Ammon's horn (tissue), 1 donor: Measurements from ENCODE around the gene AKAP13.
"Not testable (repeated sequence)": the region's sequence is repeated elsewhere in the genome, so short reads cannot be mapped to it uniquely, and the experiment has no call there.

Source experiments
- DNase-seq: peaks from one replicate; pipeline ENCODE4 v3.0.0-alpha.2; 2016; ENCODE audit warnings: low spot score

Gene AKAP13

DNA sequence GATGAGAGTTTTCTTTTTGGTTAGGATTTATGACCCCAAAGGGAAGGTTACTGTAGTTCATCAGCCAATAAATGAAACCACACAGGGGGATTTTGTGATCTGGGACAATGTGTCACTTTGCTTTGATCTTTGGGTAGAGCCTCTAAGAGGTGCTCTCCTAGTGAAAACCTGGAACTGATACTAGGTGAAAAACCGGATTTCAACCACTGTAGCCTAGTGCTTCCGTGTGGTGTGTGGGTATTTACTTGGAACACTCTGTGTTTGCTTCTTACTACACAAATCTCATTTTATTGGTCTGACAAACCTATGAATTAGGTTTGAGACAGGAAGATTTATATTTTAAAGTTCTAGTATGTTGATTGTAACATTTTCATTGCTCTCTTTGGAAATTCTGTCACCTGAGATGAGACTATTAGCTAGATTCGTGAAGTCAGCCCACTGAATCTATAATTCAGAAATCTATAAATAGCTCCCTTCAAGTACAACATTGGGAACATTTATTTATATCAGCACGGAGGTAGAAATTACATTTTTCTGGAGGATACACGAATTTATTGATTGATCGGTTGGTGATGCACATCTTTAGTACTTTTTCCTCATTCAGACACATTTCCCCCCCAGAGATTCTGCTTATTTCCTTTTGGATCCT lies 119.8 kb downstream of the AKAP13 start:
- no peak for DNase-seq

DNA sequence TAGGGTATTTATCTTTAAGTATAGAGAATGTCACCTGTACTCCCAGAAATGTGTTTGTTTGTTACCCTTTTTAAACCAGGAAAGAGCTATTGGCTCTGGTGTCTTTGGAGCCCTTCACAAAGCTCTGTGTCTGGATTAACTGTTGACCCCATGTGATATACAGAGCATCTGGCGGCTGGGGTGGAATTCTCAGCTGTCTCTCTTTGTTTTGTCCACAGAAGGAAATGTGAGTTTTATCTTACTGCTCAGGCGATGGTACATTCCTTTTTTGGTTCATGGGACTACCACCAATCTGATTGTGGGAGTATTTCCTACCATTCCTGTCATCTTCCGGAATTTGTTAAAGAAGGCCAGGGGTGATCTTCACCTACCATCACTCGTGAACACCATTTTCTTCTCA lies 120.3 kb downstream of the AKAP13 start:
- no peak for DNase-seq

DNA sequence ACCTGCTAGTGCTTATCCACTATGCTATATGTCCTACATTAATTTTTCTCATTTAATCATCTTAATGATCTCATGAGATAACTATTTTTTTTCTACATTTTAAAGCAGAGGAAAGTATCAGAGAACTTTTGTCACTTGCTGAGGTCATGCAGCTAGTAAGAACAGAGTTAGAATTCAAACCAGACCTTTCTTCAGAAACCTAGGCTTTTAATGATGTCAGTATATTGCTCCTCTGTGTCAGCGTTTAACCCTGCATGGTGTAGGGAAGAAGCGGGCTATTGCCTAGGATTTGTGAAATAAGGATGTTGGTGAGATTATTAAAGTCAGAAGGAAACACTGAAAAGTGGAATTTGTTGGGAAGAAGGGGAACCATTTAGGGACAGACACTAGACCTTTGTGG lies 121.2 kb downstream of the AKAP13 start:
- no peak for DNase-seq

DNA sequence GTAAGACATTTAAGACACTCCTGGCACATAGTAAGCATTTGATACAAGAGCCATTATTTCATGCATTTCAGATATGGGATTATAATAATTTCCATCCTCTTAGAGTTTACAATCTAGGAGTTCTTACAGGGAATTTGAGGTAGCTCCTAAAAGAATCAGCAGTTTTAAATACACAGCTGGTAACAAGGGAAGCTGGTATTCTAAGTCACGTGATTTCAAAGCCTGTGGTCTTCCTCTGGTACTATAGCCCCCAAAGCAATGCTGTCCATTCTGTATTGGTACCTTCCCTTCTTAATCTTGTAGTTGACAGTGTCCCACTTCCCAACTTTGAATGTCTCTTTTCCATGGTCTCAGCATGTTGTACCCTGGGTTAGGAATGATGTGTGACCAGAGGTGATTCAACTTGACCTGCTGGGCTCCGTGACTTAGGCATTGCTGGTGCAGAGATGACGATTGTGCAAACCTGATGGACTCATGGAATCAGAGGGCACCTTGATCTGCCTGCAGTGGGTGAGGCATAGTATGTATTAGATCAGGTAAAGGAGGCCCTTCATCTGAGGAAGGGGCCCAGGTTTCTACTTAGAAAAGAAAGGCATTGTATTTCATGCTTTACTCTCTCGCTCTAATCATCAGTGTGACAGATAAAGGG lies 122.9 kb downstream of the AKAP13 start:
- DNase-seq = no peak

DNA sequence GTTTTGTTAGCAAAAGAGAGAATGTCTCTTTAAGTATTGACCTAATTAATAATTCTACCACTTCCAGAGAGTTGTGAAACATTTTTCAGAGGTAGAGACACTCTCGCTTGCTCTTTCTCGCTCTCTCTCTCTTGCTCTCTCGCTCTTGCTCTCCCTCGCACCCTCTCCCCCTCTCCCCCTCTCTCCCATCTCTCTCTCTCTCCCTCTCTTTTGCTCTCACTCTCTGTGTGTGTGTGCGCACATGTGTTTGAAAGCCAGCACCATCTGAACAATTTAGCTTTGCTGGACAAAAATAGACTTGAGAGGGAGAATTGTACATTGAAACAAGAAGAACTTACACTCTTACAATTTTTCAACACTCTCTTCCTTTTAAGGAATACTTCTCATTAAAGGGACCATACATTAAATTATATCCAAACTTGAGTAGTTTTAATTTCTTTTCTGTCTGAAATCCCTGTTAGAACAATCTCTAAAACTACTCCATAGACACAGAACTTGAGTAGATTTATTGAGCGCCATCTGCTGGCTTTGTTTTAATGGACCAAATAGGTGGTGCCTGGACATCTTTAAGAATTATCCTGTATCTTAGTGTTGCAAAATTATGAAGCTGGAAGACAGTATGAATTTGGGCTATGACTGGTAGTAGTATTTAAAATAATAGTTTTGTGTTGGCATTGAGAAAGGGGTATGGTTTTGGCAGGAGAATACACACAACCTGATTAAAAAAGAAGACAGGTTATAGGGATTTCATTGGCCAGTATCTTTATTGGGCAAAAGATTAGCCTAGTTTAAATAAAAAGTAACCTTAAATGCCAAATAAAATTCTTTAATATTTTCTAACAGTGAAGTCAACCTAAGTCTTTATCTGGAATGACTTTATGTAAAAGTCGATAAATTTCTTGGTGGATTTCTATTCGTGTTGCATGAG lies 124.6 kb downstream of the AKAP13 start:
- peak; percentile 62 for DNase-seq

DNA sequence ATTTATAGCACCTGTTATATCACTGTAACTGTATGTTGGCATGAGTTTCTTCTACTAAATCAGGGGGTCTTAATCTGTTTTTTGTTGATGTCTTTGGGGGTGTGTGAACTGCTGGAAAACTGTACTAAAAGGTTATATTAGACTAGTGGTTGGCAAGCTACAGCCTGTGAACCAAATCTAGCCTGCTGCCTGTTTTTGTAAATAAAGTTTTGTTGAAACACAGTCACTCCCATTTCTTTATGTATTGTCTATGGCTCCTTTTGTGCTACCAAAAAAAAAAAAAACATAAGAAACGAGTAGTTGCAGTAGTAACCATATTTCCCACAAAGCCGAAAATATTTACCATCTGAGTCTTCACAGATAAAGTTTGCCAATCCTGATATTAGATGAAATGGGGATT lies 126.7 kb downstream of the AKAP13 start:
- DNase-seq = no peak

DNA sequence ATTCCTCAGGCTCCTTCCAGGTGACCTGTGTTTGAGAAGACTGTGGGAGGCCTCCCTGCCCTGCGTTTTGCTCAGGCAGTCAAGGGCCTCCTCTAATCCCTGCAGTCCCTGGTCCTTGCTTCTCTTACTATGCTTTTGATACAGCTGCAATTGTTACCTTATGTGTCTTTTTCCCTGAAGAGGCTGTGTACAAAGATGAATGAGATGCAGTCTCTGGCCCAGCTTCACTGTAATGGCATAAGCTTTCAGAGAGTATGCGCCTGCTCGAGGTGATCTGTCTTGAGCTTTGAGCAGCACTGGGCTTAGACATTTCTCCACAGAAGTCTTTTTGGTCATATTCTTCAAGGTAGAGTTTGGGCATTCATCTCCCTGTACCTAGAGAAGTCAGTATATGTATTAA lies 129.6 kb downstream of the AKAP13 start:
- DNase-seq = no peak

DNA sequence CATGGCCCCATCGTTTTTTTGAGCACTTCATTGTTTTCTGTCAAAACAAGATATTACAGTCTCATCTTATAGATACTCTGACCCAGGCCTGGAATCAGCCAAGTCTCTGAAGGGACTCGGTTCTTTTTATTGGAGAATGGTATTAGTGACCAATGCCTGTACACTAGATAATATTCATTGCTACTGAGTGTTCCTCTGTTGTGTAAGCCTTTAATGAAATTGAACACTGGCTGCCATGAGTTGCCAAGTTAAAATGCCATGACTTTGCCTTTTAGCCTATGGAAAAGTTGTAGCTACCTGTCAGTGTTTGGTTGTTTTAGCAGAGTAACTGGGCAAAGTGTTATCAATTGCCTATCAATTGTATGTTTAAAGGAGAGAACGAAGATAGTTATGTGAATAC lies 134.0 kb downstream of the AKAP13 start:
- DNase-seq = no peak

DNA sequence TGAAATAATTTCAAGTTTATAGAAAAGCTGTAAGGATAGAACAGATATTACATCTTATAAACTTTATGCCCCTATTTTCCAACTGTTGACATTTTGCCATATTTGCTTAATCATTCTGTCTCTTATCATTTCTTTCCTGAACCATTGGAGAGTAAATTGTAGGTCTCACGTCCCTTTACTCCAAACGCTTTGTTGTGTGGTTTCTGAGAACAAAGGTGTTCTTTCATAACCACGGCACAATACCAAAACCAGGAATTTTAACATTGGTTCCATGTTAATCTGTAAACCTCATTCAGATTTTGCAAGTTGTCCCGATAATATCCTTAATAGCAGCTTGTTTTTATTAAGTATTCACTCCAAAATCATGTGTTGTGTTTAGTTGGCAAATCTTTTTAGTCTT lies 134.8 kb downstream of the AKAP13 start:
- DNase-seq = no peak

DNA sequence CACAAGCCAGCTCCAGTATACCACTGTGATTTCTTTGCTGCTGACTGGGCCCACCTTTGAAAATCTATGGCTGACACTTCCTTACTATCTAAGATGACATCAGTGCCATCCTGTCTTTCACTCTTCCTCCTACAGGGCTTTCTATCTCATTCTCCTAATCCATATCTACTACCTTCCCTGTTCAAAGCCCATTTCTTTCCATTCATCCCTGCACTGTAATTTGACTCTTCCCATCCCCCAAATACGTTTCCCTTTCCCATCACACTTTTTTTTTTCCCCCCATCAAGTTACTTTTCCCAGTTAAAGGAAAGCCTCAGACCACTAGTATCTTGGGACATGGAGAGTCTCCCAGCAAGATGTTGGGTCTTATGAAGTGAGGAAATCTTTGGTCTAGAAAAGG lies 136.7 kb downstream of the AKAP13 start:
- DNase-seq = no peak

DNA sequence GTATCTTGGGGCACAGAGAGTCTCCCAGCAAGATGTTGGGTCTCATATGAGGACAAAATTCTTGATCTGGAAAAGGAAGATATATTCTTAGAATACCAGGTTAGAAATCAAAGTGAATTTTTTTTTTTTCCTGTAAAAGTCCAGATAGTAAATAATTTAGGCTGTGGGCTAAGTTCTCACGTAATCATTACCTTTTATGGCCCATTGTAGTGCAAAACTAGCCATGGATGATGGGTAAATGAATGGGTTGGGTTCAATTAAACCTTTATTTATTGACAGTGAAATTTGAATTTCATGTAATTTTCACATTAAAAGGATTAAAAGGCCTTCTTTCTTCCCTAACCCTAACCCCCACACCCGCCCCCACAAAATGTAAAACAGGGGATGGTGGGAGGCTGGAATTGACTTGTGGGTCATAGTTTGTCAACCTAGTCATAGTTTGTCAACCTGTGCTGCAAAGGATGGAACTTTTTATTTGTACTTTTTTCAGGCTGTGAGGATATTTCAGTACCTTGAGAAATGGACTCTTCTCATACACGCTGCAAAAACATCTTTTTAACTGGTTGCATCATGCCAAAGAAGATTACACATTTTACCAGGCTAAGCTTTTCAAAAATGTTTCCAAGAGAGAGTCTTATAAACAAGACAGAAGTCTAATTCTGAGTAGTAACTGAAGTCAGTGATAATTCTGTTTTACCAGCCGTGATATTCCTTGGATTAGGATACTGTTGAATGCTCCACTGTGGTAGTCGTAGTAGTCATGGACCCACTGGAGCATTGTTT lies 138.8 kb downstream of the AKAP13 start:
- DNase-seq = no peak

DNA sequence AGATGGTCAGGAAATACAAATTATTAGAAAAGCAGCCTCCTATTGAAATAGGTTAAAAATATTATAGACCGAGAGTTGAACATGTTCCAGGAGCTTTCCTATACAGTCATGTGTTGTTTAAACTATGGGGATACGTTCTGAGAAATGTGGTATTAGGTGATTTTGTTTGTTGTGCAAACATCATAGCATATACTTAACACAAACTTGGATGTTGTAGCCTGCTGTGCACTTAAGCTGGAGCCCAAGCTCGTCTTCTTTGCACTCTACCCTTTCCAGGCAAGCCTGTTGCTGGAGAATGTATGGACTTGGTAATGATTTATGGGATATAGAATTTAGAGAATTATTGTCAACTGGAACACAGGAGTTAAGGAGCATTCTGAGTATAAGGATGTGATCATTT lies 140.2 kb downstream of the AKAP13 start:
- no peak for DNase-seq

DNA sequence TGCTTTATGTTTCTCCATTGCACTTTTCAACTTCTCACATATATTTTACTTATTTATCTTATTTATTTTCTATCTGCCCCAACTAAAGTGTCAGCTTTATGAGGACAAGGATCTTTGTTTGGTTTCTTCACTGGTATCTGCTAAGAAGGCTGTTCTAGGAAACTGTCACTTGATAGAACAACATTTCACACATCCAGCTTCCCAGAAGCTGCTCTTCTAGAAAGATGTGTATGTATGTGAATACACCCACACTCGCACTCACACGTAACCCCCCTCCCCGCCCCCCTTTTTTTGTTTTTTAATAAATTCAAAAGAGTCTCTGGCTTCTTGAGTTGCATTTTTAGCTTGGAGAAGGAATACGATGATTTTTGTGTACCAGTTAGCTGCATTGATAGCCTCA lies 143.1 kb downstream of the AKAP13 start:
- DNase-seq = no peak

DNA sequence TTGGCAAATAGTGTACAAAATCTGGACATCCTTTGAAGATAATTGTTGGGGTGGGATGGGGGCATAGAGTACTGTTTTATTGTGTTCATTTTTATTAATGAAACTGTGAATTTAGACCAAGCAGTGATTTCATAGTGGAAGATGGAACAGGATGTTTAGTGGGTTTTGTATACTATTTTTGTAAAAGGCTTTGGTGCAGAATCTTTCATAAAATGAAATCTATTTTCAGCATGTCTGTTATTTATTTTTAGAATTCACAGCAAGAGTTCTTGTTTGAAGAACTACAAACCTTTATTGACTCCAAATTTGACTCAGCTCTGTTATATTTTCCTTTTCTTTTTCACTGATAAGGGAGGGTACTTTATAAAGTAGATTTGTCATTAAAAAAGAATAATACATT lies 145.4 kb downstream of the AKAP13 start:
- DNase-seq = no peak

DNA sequence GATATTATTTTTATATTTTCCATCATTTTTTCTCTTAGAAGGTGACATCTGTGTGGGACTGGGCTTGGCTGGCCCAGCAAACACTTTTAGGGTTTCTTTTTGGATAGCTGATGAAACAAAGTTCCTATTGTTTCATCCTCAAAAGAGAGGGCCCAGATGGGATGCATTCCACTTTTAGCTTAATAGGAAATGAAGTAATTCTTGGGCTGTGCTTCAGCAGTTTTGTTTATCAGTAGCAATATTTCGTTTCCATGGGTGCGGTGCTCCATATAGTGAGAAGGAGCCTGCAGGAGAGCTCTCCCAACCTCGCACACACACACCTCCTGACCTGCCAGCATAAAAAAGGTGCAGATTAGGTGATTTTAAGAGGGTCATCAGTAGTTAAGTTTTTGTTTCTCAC lies 147.5 kb downstream of the AKAP13 start:
- no peak for DNase-seq

DNA sequence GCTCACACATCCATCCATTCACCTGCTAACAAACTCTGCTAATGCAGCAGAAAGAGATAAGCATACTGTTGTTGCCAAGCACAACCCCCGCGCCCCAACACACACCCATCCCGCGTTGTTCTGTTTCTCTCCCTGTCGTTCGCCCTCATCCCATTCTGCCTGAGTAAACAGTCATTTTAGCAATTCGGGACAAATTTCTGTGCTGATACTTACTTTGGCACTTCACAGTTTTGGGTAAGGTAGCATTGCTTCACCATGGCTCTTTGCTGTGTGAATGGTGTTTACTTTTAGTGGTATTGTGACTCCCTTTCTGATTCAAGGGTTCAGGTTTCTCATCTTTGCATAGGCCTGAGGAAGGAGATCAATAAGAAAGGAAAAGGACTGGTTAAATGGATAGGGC lies 149.7 kb downstream of the AKAP13 start:
- DNase-seq = no peak

DNA sequence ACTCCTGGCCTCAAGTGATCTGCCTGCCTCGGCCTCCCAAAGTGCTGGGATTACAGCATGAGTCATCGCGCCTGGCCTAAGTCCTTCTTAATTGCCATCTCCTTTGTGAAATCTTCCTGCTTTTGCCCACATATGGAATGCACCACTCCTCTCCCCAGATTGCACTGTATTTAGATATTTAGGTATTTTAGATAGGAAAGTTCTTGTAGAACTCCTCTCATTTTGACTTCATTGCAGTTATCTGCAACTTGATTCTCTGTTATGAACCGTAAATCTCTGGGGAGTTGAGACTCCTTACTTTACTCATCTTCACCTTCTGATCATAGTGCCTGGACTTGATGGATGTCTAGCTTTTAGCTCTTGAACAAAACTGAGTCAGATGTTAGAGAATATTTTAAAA lies 150.7 kb downstream of the AKAP13 start:
- DNase-seq = no peak

DNA sequence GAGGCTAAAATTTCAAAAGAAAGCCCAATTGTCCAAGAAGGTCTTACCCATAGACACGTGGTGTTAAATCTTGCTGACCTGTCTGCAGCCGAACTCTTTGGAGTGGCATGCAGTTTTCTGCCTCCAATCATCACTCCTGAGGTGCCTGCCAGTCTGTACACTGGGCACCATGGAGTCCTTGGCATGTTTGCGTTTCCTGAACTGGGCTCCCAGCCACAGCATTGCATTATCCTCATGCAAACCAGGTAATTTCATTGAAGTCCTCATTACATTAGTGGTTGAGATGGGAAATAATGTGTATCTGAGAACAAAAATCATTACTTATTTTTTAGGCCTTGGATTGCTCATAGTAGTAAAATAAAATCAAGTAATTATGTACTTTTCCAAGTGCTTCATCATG lies 152.3 kb downstream of the AKAP13 start:
- DNase-seq = no peak

DNA sequence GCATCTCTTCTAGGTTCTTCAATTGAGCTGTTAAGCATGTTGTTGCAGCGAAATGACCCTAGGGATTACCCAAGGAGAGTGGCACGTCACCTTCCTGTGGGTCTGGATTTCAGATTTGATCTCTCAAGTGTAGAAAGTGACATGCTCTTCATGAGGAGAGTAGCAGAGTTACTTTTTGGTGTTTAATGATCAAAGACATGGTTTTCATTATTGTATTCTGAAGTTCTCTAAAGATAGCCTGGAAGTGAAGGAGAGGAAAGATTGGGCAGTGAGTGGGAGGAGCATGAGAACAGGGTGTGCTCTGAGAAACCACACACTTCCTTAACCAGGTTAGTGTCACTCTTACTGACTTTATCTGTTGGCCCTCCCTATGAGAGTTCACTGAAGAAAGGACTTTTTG lies 153.6 kb downstream of the AKAP13 start:
- DNase-seq = peak; percentile 49

DNA sequence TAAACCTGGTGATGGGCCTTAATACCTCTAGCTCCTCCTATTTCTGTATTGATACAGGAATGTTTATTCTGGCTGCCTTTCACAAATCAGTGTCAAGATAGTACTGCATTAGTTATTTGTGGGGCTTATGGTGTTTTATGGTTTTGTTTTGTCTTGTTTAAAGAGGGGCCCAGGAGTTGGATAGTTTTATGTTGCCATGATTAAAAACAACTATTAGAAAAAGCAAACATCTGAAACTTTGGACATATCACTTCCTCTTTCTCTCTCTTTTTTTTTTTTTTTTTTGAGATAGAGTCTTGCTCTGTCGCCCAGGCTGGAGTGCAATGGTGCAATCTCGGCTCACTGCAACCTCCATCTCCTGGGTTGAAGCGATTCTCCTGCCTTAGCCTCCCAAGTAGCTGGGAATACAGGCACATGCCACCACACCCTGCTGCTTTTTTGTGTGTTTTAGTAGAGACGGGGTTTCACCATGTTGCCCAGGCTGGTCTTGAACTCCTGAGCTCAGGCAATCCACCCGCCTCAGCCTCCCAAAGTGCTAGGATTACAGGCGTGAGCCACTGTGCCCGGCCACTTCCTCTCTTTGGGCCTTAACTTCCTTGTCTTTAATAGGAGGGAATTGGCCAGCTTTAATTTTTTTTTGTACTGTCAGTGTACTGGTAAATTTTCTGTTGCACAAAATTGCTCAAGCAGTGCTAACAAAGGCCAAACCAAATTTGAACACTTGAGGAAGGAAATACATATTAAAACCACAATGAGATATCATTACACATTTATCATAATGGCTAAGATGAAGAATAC lies 155.3 kb downstream of the AKAP13 start:
- DNase-seq = not testable (repeated sequence)

DNA sequence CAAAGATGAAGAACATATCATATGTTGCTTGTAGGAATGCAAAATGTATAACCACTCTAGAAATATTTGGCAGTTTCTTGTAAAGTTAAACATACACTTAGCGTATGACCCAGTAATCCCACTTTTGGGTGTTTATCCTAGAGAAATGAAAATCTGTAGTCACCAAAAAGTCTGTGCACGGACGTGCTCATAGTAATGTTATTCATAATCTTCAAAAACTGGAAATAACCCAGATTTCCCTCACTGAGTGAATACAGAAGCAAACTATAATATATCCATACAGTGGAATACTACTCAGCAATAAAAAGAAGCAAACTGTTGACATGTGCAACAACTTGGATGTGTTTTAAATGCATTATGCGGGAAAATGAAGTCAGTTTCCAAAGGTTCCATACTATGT lies 155.9 kb downstream of the AKAP13 start:
- DNase-seq = no peak

DNA sequence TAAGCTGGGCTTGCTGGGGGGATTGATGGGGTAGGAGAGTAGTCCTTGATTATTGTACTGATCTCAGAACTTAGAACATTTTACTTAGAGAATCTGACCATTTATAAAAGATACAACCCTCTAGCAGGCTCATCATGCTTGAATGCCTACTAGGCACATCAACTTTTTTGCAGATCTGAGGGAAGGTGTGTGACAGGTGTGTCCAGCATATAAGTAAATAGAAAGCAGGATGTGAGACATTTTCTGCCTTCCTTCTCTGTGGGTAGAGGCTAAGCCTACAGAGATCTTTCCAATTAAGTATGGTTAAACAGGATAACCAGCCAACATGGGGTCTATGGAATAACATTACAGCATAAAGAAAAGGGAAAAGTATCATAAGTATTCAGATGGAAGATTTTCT lies 159.1 kb downstream of the AKAP13 start:
- no peak for DNase-seq
